HG02943 (cell line): ENCODE results near the gene MGMT.

Experiments used
- ATAC-seq: cut with Tn5 transposase; IDR thresholded peaks from one replicate; pipeline ENCODE4 v1.9.1; 2021; ENCODE audit warnings: mild to moderate bottlenecking, low read depth, moderate library complexity; ENCODE audit not compliant: unreplicated experiment

Gene MGMT

DNA sequence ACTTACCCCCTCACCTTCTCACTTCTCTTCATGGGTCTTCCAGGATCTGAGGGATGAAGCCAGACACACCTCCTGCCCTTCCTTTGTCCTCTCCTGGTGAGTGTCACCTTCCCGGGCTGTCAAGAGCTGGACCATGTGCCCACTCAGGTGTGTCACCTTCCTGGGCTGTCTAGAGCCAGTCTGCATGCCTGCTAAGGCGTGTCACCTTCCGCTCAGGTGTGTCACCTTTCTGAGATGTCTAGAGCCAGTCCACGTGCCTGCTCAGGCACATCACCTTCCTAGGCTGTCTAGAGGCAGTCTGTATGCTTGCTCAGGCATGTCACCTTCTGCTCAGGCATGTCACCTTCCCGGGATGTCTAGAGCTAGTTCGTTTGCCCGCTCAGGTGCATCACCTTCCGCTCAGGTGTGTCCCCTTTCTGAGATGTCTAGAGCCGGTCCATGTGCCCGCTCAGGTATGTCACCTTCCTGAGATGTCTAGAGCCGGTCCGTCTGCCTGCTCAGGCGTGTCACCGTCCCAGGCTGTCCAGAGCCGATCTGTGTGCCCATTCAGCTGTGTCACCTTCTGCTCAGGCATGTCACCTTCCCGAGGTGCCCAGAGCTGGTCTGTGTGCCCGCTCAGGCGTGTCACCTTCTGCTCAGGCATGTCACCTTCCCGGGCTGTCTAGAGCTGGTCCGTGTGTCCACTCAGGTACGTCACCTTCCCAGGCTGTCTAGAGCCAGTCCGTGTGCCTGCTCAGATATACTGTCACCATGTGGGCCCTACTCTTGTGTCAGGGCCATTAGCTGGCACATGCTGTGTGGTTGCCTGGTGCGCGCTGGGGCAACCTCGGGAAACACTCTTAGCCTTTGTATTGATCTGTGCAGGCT is 251.7 kb downstream of the MGMT start:
- ATAC-seq = no peak

DNA sequence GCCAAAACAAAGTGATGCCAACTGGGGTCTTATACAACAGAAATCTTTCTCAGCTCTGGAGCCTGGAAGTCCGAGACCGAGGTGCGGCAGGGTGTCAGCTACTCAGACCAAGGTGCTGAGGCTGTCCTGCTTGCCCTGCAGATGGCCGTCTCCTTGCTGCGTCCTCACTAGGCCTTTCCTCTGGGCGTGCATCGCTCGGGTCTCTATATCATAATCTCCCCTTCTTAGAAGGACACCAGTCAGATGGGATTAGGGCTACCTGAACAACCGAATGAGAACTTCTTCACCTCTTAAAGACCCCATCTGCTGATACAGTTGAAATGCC is 252.3 kb downstream of the MGMT start:
- ATAC-seq = no peak

DNA sequence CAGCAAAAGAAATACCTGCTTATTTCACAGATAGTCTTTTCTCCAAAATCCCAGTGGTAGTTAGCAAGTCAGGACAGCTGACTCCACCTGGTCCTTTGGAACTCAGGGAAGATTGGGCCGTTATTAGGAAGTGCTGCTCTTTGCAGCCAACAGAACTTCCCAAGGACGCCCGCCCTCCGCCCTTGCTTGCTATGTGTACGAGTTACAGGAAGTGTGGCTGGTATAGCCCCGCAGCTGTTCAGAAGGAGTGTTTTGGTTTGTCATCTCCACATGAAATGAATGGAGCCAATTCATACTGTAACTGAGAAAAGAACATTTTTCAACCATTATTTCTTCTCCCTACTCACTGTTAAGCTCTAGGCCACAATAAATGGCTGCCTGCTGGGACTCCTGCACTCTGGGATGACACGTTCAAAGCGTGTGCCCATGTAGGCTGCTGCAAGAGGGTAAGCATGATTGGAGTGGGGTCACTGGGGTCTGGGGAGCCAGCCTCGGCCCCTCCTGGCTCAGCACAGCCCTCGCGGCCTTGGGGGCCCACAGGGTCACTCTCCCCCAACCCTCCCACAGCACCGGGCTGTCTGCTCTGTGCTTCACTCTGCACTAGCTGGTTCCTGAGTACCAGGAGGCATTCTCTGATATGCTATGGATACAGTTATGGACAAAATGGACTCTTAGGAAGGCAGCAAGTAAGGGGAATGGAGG is 253.0 kb downstream of the MGMT start:
- ATAC-seq = no peak

DNA sequence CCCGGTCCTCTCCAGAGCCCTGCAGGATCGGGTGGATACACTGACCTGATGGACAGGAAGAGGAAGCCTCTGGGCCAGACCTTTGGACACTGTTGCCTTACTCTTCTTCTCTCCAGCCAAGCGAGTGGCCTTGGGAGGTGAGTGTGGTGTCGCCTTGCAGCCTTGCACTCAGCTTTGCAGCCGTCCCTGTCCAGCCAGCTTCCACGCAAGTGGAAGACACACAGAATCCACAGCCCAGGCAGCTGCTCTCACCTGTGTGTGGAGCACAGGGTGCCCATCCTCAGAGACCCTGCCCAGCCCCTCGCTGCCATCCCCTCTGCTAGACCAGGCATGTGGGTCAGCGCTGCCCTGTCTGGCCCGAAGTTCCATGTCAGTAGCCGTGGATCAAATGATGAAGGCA is 258.0 kb downstream of the MGMT start:
- ATAC-seq = no peak

DNA sequence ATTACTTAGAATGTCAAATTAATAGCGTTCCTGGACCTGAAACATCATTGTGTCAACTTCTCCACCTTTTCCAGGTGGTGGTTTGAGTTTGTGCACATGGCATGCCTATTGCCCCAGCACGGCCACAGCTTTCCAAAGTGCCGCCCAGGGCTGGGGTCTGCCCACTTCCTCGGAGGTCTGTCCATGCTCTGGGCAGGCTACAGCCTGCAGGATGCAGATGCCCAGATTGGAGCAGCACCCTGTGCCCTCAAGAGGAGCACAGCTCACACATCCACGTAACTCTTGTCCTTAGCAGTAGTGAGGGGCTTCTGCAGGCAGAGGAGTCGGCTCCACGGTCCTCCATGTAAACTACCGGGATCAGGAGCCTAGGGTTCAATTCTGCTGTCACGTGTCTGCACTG is 258.4 kb downstream of the MGMT start:
- ATAC-seq = no peak

DNA sequence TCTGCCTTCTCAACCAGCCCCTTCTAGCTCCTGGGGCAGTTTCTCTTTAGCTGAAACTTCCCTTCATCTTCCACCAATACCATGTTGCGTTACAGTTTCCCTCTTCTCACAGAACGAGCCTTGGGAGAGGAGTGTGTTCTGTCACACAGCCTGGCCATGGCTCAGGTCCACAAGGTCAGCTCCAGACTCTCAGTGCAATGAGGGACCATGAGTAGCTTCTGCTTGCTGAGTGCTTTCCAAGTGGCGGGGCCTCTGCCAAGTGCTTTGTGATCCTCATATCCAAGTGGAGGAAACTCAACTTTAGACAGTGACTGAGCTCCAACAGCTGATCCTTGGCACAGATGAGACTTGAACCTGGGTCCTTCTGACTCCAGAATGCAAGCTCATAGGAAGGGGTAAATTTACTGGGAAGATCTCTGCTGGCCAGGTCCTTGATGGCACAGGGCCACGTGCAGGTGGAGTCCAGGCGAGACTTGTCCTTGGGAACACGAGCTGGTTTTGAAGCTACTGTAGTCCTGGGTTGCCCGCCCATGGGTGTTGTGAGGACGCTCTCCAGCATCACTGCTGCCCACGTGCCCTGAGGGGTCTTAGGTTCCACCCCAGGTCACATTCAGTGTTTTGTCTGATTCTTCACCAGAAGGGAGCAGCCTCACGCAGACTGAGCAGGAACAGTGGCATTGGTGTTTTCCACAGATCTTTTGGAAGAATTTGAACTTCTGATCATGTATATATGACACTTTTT is 259.0 kb downstream of the MGMT start:
- ATAC-seq = no peak

DNA sequence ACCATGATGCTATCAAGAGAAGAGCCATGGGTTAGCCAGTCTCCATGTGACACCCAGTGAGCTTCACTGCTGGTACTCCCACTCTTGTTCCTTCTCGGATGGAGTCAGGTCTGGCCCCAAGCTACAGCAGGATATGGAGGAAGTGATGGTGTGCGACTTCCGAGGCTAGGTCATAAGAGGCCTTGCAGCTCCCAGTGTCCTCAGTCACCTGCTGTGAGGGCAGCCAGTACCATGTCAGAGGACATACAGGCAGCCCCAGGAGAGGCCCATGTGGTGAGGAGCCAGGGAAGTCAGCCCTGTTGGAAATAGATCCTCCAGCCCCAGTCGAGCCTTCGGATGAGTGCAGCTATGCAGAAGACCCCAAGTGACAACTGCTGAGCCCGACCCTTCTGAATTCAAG is 260.0 kb downstream of the MGMT start:
- ATAC-seq = no peak

DNA sequence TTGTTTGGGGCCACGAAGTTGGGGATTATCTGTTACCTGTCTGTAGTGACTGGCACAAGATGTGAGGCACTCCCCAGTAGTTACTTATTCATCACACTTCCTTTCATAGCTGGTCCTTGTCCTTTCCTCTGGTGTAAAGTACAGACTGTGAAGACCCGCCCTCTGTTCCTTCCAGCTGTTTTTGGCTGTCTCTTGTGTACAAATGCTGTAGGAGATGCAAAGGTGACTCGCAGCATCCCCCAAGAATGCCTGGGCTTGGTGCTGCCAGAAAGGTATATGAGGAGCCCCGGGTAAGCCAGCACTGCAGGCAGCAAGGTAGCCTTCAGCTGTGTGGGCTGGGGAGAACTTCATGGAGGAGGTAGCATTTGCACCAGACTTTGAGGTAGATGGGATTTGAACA is 260.5 kb downstream of the MGMT start:
- no peak for ATAC-seq

DNA sequence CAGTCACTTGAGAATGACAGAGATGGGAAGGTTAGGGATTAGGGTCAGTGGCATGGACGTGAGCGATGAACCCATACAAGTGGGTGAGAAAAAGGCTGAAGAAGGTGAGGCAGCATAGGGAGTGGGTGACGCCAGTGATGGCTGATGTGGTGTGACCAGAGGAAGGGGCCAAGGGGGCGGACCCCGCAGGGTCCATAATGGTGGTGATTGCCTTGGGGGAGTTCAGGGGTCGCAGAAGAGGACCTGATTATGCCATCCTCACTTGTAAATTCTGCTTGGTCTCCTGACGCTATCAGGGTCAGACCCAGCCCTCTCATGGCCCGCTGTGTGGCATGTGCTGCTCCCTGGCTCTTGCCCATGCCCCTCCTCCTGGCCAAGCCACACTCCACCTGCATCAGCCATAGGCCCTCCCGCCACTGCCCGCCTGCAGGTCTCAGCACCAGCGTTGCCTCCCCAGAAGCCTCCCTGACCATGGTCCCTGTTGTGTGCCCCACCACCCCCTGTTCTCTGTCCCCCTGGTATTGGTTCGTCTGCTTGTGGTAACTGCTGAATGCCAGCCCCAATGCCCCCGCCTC is 261.3 kb downstream of the MGMT start:
- no peak for ATAC-seq

DNA sequence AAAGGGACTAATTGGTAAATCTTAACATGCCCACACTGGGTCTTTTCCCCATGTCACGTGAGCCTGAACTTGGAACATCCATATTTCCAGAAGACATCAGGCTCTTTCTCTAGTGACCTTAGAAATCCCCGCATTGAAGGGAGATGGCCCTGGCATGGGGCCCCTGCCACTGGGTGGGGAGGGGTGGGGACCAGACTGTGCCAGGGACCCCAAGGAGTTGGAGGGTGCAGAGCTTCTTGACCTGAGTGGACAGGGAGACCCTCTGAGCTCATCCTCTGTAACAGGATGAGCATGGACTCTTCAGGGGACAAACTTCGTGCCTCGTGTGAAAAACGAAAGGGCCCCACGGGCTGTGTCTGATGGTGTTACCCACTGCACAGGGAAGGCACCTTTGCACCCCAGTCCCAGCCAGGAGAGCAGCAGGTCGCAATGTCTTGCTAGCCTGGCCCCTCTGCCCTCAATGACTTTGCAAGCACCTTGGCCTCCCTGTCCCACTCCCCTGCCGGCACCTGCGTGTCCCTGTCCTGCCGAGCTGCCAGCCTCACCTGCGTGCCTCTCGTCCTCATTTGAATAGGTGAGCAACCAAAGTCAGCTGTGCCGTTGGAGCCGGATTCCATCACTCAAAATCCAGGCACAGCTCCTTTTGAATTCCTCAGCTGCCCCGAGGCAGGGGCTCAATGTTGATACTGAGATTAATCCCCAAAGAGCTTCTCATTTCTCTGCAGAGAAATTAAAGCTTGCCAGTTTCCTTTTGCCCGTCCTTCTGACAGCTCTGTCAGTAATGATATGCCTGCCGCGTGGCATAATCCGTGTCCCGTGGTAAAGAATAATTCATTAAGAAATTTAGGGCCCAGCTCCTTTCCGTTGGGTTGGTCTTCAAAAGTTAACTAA is 262.1 kb downstream of the MGMT start:
- ATAC-seq = no peak

DNA sequence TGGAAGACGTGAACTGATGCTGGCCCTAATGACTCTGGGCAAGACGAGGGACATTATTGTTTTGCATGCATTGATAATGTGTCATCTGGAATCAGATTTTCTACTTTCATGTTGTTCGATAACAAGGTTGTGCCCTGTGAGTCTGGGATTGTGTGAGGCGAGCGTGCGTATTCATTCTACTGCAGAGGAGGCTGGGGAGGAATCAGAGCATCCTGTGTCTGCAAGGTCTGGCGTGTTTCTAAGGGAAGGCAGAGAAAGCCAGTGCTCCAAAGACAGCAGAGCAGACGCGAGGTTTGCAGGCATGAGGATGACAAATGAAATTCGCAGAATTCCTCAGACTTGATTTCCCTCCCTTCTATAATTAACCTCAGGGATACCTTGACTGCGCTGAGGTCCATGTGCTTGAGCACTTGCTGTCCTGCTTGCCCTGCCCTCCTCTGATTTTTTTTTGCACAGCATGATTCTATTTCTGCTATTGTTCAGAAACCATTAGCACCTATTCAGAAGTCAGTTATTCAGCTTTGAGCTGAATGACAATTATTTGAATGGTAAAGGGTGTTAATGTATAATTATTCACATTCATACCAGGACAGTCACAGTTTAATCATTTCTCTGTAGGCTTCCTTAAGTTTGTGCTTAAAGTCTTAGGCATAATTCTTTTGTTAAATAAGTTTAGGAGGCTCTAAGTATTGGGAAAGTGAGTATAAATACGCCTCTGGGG is 263.4 kb downstream of the MGMT start:
- no peak for ATAC-seq

DNA sequence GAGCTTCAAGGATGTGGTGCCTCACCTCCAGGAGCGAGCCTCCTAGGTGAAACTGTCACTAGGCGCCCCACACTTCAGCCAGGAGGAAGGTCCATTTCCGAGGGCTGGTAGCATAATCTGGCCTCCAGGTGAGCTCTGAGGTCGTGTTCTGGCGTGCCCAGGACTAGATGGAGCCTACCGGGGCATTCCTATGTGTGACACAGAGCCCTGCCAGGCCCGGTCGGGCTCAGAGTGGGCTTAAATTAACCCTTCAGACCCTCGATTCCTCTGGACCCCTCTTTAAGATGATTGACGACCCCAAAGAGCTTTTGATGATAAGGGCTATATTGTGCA is 263.9 kb downstream of the MGMT start:
- no peak for ATAC-seq

DNA sequence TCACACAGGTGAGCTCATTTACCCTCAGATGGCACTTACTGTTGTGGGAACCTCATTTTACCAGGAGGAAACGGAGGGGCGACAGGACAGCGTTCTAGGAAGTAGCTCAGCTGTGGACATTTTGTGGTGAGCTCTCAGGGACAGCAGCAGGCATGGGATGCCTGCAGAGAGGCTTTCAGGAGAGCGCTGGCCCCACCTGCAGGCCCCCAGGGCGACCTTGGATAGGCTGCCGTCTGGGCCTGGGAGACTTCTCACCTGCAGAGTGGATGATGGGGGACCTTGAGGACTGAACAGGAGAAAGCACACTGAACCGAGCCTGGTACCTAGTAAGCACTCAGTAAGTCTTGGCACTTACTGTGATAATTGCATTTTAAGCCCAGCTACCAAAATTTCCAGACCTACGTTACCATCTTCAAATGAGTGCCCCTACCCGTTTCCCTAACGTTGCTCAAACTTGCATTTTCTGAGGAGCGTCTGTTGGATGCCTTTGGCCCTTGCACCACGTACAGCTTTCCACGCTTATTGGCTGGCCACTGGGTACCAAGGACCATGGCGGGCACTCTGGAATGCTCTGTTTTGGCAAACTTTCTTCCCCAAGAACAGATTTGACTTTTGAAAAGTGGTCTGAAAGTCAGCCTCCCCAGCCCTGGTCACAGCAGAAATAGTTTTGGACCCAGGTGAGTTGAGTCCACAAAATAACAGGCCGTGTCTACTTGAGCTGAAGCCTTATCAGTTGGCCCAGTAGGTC is 273.7 kb downstream of the MGMT start:
- ATAC-seq = no peak

DNA sequence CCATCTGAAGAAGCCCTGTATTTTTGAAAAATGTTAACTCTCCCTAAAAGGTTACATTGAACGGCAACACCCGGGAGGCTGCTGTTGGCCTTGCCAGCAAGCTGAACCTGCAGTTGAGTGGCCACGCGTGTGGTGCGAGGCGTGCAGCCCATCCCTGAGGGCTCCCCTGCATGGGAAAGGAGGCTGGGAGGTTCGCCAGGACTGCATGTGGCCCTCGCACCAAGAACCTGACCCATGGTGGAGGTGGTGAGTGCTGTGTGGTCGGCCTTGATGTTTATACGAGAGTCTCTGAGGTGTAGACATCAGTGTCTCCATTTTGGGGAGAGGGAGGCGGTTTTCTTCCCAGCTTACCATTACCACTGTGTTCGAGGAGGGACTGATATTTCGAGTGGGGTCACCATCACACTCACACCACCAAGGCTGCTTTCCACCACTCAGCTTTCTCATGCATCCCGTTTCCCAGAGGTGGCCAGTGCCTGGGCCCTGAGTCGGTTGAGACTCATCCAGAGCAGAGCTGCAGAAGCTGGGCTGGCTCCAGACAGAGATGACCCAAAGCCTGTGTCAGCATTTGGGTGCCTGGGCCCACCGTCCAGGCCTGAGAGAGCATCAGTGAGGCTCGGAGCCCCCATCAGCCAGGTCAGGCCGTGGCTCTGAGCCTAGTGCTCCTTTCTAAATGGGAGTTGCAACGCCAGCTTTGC is 274.4 kb downstream of the MGMT start:
- no peak for ATAC-seq

DNA sequence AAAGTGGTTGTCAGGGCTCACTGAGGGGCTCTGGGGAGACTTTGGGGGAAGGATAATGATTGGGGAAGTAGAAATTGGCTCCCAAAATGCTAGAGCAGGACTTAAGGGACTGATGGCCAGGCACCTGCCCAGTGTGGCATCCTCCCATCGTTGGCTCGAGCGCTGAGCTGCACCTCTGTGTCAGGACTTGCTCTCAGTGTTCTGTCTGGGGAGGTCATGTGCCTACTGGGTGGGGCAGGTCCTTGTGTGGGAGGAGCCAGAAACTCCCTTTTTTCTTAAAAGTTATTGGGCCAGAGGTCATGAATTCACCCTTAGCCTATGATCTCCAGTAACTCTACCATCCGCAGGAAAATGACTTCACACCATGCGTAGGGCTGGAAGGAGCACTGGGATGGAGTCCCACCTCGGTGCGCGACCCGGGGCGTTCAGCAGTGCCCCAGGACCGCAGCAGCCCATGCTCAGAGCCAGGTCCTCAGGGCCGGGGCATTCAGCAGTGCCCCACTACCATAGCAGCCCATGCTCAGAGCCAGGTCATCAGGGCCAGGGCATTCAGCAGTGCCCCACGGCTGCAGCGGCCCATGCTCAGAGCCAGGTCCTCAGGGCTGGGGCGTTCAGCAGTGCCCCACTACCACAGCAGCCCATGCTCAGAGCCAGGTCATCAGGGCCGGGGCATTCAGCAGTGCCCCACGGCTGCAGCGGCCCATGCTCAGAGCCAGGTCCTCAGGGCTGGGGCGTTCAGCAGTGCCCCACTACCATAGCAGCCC is 275.1 kb downstream of the MGMT start:
- ATAC-seq = no peak

DNA sequence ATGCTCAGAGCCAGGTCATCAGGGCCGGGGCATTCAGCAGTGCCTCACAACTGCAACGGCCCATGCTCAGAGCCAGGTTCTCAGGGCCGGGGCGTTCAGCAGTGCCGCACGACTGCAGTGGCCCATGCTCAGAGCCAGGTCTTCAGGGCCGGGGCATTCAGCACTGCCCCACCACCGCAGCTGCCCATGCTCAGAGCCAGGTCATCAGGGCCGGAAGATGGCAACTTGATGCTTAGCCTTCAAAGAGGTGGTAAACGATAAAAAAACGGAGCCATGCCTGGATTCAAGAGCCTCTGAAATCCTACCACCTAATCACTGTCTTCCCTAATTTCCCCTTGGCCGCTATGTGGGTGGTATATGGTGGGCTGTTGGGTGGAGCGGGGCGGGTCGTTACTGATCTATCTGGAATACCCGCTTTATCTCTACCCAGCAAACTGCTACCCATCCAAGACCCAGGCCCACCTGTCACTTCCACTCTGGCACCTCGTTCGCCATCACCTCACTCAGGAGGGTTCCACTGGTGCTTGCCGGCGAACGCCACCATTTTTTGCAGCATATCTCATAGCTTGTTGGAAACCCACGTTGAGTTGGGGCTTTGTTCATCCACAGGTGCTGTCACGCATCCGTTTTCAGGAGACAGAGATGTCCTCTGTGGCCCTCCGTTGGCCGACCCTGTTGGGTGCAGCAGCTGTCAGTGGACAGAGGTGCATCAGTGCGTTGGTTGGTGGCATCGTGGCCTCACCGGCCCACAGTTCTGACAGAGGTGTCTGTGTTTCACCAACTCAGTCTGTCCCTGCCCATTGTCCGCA is 275.9 kb downstream of the MGMT start:
- no peak for ATAC-seq

DNA sequence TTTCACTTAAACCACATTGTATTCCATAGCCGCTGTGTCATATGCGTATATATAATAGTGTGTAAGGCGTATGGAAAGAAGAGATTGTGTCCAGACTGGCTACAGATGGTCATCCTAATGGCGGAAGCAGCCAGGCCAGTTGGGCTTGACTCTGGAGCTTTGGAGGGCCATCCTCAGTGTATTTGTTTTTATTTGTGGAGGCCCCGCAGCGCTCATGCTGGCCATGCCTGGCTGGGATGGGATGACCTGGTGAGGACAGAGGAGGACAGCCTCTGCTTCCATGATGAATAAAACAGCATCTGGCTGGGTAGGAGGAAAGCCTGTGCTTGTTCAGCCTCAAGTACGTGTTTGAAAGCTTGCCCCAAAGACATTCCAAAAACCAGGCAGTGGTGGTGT is 276.7 kb downstream of the MGMT start:
- no peak for ATAC-seq
